Stimulated activated CD4-positive, alpha-beta T cell treated with anti-CD3 and anti-CD28 coated beads, Interleukin-1b, Interleukin-23, amount 100 ng/mL, for 4 hours (primary cell): ENCODE data around the gene PAK6.
A peak's percentile ranks its signal among the peaks of the same experiment; 100 is the strongest.

Experiments
- DNase-seq, 2 donors: peaks; one replicate each; pipeline ENCODE4 v3.0.0-alpha.2; 2020; ENCODE audit warnings: low read depth in 2 of 2

The PAK6 gene

GRCh38 chr15:40241269-40242212 lies 2.7 kb downstream of the PAK6 start:
- DNase-seq, result no peak

- no peak for DNase-seq
Measured at GRCh38 chr15:40242213-40242599, 3.3 kb downstream of the PAK6 start.

- DNase-seq, result no peak
Measured at GRCh38 chr15:40242601-40243000, 3.7 kb downstream of the PAK6 start.

- no peak for DNase-seq
Measured at GRCh38 chr15:40243126-40243810, 4.4 kb downstream of the PAK6 start.

DNA sequence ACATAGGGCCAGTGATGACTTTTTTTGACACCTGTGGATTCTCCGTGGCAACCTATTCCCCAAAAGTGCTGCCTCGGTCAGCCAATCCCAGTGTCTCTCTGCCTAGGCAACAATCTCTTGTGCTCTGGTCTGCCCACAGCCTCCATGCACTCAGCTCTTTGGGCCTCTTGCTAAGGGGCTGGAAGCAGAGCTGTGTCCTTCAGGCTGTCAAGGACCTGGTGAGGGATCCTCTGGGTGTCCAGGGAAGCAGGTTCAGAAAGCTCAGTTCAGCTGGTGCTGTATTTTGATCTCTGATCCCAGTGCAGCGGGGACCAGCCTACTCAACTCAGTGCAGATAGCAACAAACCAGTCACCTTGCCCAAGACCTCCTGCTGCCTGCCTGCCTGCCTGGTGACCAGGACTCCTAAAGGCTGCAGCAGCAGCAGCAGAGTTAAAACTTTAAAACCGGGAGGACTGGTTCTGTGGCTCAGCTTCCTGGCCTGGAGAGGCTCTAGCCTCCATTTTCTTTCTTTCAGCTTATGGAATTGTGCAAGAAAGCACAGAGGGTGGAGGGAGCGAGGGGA lies 6.2 kb downstream of the PAK6 start:
- DNase-seq, result no peak

GRCh38 chr15:40245666-40246450 lies 7.0 kb downstream of the PAK6 start:
- no peak for DNase-seq

GRCh38 chr15:40246496-40247280 lies 7.8 kb downstream of the PAK6 start:
- DNase-seq, result no peak

GRCh38 chr15:40247406-40247971 lies 8.6 kb downstream of the PAK6 start:
- DNase-seq, result no peak

DNA sequence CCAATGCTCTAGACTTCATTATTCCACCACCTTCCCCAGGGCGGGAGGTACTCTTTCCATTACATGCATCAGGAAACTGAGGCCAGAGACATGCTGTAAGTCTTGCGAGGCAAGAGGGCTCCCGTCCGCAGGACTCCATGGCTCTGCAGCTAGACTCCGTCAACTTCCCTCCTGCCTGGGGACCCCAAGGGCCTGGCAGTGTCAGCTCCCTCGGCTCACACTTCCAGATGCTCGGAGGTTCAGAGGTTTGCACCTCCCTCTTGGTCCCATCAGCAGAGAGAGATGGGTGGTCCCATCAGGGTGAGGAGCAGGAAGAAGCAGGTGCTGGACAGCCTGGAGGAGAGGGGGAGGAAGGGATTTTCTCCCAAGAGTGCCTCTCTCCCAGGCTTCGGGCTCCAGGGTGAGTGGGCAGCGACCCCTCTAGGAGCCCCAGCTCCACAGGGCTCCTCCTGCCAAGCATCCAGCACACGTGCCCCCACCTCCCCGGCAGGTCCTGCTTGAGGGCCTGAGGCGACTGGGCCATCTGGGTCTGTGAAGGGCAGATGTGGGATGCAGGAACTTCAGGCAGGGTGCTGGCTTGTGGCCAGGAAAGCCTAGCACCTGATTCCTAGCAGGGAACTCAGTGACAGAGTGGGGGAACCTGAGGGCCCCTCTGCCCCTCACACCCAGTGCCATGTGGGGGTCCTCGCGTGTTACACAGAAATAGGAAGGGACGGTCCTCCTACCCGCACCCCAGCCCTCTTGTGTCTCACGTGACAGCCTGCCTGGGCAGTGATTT lies 9.3 kb downstream of the PAK6 start:
- no peak for DNase-seq

GRCh38 chr15:40249477-40250303 lies 10.8 kb downstream of the PAK6 start:
- DNase-seq, result no peak

GRCh38 chr15:40250304-40250656 lies 11.4 kb downstream of the PAK6 start:
- no peak for DNase-seq

- no peak for DNase-seq
Measured at GRCh38 chr15:40250771-40251483, 12.1 kb downstream of the PAK6 start.

- no peak for DNase-seq
Measured at GRCh38 chr15:40251486-40252140, 12.8 kb downstream of the PAK6 start.

DNA sequence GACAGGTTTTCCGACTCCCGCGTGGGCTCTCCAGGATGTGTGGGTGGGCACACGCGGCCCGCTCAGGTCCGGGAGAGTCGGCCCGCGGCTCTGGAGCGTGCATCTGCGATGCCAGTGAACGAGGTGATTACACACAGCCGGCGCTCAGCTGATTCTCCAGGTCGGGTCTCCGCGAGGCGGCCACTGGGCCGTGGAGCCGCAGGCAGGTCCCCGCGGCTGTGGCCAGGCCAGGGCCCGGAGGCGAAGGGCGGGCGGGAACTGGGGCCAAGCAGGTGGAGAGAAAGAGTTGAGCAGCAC lies 13.2 kb downstream of the PAK6 start:
- DNase-seq, result no peak

GRCh38 chr15:40252438-40253166 lies 13.7 kb downstream of the PAK6 start:
- DNase-seq, result peak in 1 of 2 donors; percentile 6

- DNase-seq, result no peak
Measured at GRCh38 chr15:40253167-40253790, 14.4 kb downstream of the PAK6 start.

DNA sequence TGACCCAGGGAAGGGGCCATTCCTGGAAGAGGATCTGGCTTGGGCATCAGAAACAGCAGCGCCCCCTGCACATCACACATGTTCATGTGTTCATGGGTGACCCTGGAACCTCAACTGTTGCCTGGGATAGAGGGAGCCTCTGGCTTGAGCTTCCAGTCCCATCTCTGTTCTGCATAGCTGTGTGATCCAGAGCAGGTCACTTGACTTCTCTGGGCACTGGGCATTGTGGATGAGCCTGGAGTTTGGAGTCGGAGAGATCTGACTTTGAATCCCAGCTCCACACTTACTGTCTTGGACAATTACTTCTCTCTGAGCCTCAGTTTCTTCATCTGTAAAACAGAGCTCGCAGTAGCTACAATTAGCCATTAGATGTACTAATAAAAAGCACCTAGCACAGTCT lies 15.6 kb downstream of the PAK6 start:
- DNase-seq, result no peak
